ENCODE results near the gene ARHGEF25.
A peak's percentile ranks its signal among the peaks of the same experiment; 100 is the strongest.

- no peak for TF ChIP-seq POLR2A (IDR thresholded peaks at IDR 0.05; ENCODE audit: low read depth, low read length)
- TF ChIP-seq CTCF (conservative IDR thresholded peaks at IDR 0.05; ENCODE audit: low read depth, low read length): peak; percentile 80
- no peak for TF ChIP-seq CHD1 (IDR thresholded peaks at IDR 0.05; ENCODE audit: low read depth, low read length)
- no peak for TF ChIP-seq USF2 (IDR thresholded peaks at IDR 0.05; ENCODE audit: low read depth, low read length)
- TF ChIP-seq MXI1 (IDR thresholded peaks at IDR 0.05; ENCODE audit: borderline replicate concordance, low read depth, low read length): no peak
- no peak for TF ChIP-seq NFE2L2 (IDR thresholded peaks at IDR 0.05; ENCODE audit: low read depth, low read length)
- no peak for TF ChIP-seq RCOR1 (IDR thresholded peaks at IDR 0.05; ENCODE audit: insufficient replicate concordance, low read length)
Observed at GRCh38 chr12:57621497-57622292, 10.5 kb downstream of the ARHGEF25 start.

Data from IMR-90 (cell line).